Central memory CD8-positive, alpha-beta T cell (primary cell): Measurements from ENCODE around the gene SMYD3.
"Not testable (repeated sequence)": the region's sequence is repeated elsewhere in the genome, so short reads cannot be mapped to it uniquely, and the experiment has no call there.

ENCODE experiments used
- ATAC-seq: fragments of 150-1000 bp; cut with Tn5 transposase; replicated peaks from 2 replicates; pipeline ENCODE4 v1.10.0; 2022; ENCODE audit warnings: mild to moderate bottlenecking, moderate FRiP score, moderate number of reproducible peaks; ENCODE audit not compliant: poor library complexity, severe bottlenecking; ENCODE audit errors: extremely low read depth
- DNase-seq, 2 donors: peaks; one replicate each; pipeline ENCODE4 v3.0.0; 2021; ENCODE audit warnings: low spot score in 2 of 2
- H3K27ac Mint-ChIP-seq: one replicate; pipeline ENCODE4 v1.8.0; 2022; ENCODE audit warnings: low read depth, mild to moderate bottlenecking, moderate library complexity, mixed read lengths
- H3K27me3 Mint-ChIP-seq: one replicate; pipeline ENCODE4 v1.8.0; 2022; ENCODE audit warnings: mixed read lengths
- H3K36me3 Mint-ChIP-seq: one replicate; pipeline ENCODE4 v1.8.0; 2022; ENCODE audit warnings: mild to moderate bottlenecking, moderate library complexity, mixed read lengths; ENCODE audit not compliant: insufficient read depth
- H3K4me1 Mint-ChIP-seq: one replicate; pipeline ENCODE4 v1.8.0; 2022; ENCODE audit warnings: mixed read lengths
- H3K4me3 Mint-ChIP-seq: one replicate; pipeline ENCODE4 v1.8.0; 2022; ENCODE audit warnings: mild to moderate bottlenecking, moderate library complexity, mixed read lengths
- H3K9me3 Mint-ChIP-seq: one replicate; pipeline ENCODE4 v1.8.0; 2022; ENCODE audit warnings: mixed read lengths

The SMYD3 gene

GRCh38 chr1:245715291-245715701 is 791.8 kb downstream of the SMYD3 start:
- Mint-ChIP-seq H3K4me3 (no peak overlapping the region), H3K4me1 (no peaks in the 10 kb centered on the region), H3K27me3 (no peaks in the 10 kb centered on the region), H3K9me3 (peaks cover 6% of the 10 kb centered on the region), H3K27ac (no peak overlapping the region), H3K36me3 (no peaks in the 10 kb centered on the region)
- no peak for DNase-seq
- no peak for ATAC-seq

- not testable (repeated sequence) for H3K27me3 Mint-ChIP-seq, H3K9me3 Mint-ChIP-seq, H3K36me3 Mint-ChIP-seq, DNase-seq, H3K4me1 Mint-ChIP-seq, H3K4me3 Mint-ChIP-seq, ATAC-seq, H3K27ac Mint-ChIP-seq
Measured at GRCh38 chr1:245714027-245714426, 793.1 kb downstream of the SMYD3 start.

GRCh38 chr1:245710961-245711903 is 795.8 kb downstream of the SMYD3 start:
- no peak for ATAC-seq
- no peaks in the 10 kb centered on the region for H3K27me3 Mint-ChIP-seq
- H3K4me3 Mint-ChIP-seq: no peak overlapping the region
- H3K4me1 Mint-ChIP-seq: no peaks in the 10 kb centered on the region
- H3K27ac Mint-ChIP-seq: no peak overlapping the region
- no peak for DNase-seq
- no peaks in the 10 kb centered on the region for H3K36me3 Mint-ChIP-seq
- H3K9me3 Mint-ChIP-seq: no peaks in the 10 kb centered on the region

- DNase-seq: no peak
- Mint-ChIP-seq H3K27ac (no peak overlapping the region), H3K27me3 (no peaks in the 10 kb centered on the region), H3K36me3 (no peaks in the 10 kb centered on the region), H3K4me3 (no peak overlapping the region), H3K4me1 (no peaks in the 10 kb centered on the region), H3K9me3 (no peaks in the 10 kb centered on the region)
- no peak for ATAC-seq
Measured at GRCh38 chr1:245707941-245708340, 799.1 kb downstream of the SMYD3 start.

- Mint-ChIP-seq H3K4me1 (no peaks in the 10 kb centered on the region), H3K27me3 (no peaks in the 10 kb centered on the region), H3K9me3 (no peaks in the 10 kb centered on the region), H3K36me3 (no peaks in the 10 kb centered on the region), H3K27ac (no peak overlapping the region), H3K4me3 (no peak overlapping the region)
- DNase-seq (no peak), ATAC-seq (no peak)
Measured at GRCh38 chr1:245704765-245705164, 802.3 kb downstream of the SMYD3 start.

- Mint-ChIP-seq H3K36me3 (no peaks in the 10 kb centered on the region), H3K4me3 (no peak overlapping the region), H3K27ac (no peak overlapping the region), H3K9me3 (no peaks in the 10 kb centered on the region), H3K4me1 (no peaks in the 10 kb centered on the region), H3K27me3 (no peaks in the 10 kb centered on the region)
- DNase-seq: no peak
- ATAC-seq: no peak
Measured at GRCh38 chr1:245704341-245704740, 802.7 kb downstream of the SMYD3 start.

- H3K27ac Mint-ChIP-seq: no peak overlapping the region
- no peak for DNase-seq
- H3K27me3 Mint-ChIP-seq: no peaks in the 10 kb centered on the region
- ATAC-seq: no peak
- H3K4me3 Mint-ChIP-seq: no peak overlapping the region
- no peaks in the 10 kb centered on the region for H3K9me3 Mint-ChIP-seq
- H3K36me3 Mint-ChIP-seq: no peaks in the 10 kb centered on the region
- no peaks in the 10 kb centered on the region for H3K4me1 Mint-ChIP-seq
Measured at GRCh38 chr1:245702346-245702745, 804.7 kb downstream of the SMYD3 start.

GRCh38 chr1:245701631-245702030 is 805.4 kb downstream of the SMYD3 start:
- Mint-ChIP-seq H3K27me3 (no peaks in the 10 kb centered on the region), H3K9me3 (no peaks in the 10 kb centered on the region), H3K4me3 (no peak overlapping the region), H3K36me3 (no peaks in the 10 kb centered on the region), H3K27ac (no peak overlapping the region), H3K4me1 (no peaks in the 10 kb centered on the region)
- ATAC-seq (no peak), DNase-seq (no peak)

GRCh38 chr1:245700631-245701030 is 806.4 kb downstream of the SMYD3 start:
- H3K4me3 Mint-ChIP-seq: no peak overlapping the region
- no peaks in the 10 kb centered on the region for H3K27me3 Mint-ChIP-seq
- H3K27ac Mint-ChIP-seq: no peak overlapping the region
- no peaks in the 10 kb centered on the region for H3K9me3 Mint-ChIP-seq
- no peaks in the 10 kb centered on the region for H3K36me3 Mint-ChIP-seq
- DNase-seq (no peak), ATAC-seq (no peak)
- no peaks in the 10 kb centered on the region for H3K4me1 Mint-ChIP-seq
